ENCODE results near the gene TESK2. TPM values are rescaled to one million over a fixed set of nuclear protein-coding genes. Genes with fewer than 3 reads are reported as not detected.

TESK2 gene
- total and polyA plus RNA-seq, 2 of the 8 experiments (the other 6 are each of a cell fraction or from before 2014, with no cell fraction given), result 10.8 to 12.6 TPM

DNA sequence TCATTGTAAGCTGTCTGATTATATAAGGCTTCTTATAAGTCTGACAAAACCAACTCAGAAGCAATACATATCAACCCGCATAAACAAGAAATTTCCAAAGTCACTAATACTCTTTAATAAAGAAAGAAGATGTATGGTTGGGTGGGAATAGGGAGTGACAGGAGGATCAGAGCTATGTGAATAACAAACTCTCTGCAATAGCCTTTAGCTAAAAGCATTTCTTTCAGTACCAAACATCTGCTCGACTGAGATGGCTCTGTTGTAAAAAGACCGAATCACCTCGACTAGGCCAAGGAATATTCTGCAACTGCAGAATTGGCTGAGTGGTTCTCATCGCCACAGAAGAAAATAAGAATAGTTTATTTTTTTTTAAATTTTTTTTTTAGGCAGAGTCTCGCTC lies 111.4 kb downstream of the TESK2 start (continued):
- TF ChIP-seq CBX5 (IDR thresholded peaks at IDR 0.05; ENCODE audit: low read depth, low read length) (no peak), EZH2 (IDR thresholded peaks at IDR 0.05; ENCODE audit: low read depth, low read length, severe bottlenecking) (no peak), KDM5A (IDR thresholded peaks at IDR 0.05; ENCODE audit: low read length) (no peak), GTF2F1 (IDR thresholded peaks at IDR 0.05; ENCODE audit: borderline replicate concordance, low read depth, low read length) (no peak)
